ENCODE data around the gene BACE2.

The BACE2 gene

DNA sequence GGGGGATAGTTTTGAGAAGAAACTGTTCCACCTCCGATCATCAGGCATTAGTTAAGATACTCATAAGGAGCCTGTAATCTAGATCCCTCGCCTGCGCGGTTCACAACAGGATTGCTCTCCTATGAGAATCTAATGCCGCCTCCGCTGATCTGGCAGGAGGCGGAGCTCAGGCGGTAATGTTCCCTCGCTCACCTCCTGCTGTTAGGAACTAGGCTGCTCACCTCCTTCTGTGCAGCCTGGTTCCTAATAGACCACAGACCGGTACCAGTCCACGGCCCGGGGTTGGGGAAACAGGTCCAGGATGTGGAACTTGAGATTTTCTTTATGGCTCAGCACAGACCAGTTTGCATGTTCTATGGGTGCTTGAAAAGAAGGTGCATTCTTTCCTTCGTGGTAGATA lies 121.5 kb downstream of the BACE2 start:
- DNase-seq (ENCODE audit: low spot score), result no peak
- POLR2A ChIA-PET (ENCODE audit: low non-redundant PET), result interaction anchor here (0.5 kb wide), 1 partner anchor 14 kb away, joined by 4 read pairs; no protein-coding TSS in a partner anchor
- TF ChIP-seq CTCF (conservative IDR thresholded peaks at IDR 0.05; ENCODE audit: low read depth), result no peak
- CTCF ChIA-PET, result interaction anchor here (0.6 kb wide), 1 partner anchor 57 kb away, joined by 4 read pairs; no protein-coding TSS in a partner anchor
- H3K27ac ChIP-seq, result no peak overlapping the region

- DNase-seq (ENCODE audit: low spot score), result no peak
- H3K27ac ChIP-seq, result no peak overlapping the region
- CTCF ChIA-PET, result no interaction called here
- TF ChIP-seq CTCF (conservative IDR thresholded peaks at IDR 0.05; ENCODE audit: low read depth), result no peak
- POLR2A ChIA-PET (ENCODE audit: low non-redundant PET), result no interaction called here
Measured at GRCh38 chr21:41290106-41290799, 122.3 kb downstream of the BACE2 start.

GRCh38 chr21:41294548-41295231 lies 126.7 kb downstream of the BACE2 start:
- CTCF ChIA-PET, result interaction anchor here (0.6 to 1.4 kb wide), 2 partner anchors 11 to 257 kb away, joined by 3 to 7 read pairs; no protein-coding TSS in a partner anchor
- POLR2A ChIA-PET (ENCODE audit: low non-redundant PET), result no interaction called here
- H3K27ac ChIP-seq, result no peak overlapping the region
- no peak for DNase-seq (ENCODE audit: low spot score)
- TF ChIP-seq CTCF (conservative IDR thresholded peaks at IDR 0.05; ENCODE audit: low read depth), result no peak

DNA sequence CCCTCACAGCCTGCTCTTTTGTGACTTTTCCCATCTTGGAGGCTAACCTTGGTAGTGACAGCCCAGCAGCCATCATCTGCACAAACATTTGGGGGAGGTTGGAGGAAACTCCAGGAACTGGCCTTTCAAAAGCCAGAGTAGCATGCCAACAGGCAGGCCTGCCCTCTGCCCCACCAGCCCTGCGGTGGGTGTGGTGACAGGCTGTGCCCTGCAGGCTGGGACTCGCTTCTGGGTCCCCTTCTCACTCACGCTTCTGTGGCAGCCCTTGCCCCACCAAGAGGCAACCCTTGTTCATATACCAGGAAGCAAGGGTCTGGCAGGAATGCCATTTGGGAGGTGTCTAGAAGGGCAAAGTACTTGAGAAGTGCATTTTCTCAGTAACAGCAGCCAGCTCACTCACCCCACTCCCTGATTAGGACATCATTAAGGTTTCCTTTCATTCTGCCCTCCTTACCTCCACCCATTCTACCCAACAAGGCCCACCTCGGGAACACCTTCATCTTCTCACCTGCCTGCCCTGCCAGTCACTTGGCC lies 127.8 kb downstream of the BACE2 start:
- ChIA-PET CTCF (no interaction called here), POLR2A (ENCODE audit: low non-redundant PET) (no interaction called here)
- TF ChIP-seq CTCF (conservative IDR thresholded peaks at IDR 0.05; ENCODE audit: low read depth), result no peak
- DNase-seq (ENCODE audit: low spot score), result no peak
- no peak overlapping the region for H3K27ac ChIP-seq

GRCh38 chr21:41302976-41303375 lies 135.0 kb downstream of the BACE2 start:
- no peak for TF ChIP-seq CTCF (conservative IDR thresholded peaks at IDR 0.05; ENCODE audit: low read depth)
- ChIA-PET POLR2A (ENCODE audit: low non-redundant PET) (no interaction called here), CTCF (interaction anchor here (0.7 kb wide), 1 partner anchor 17 kb away, joined by 3 read pairs; no protein-coding TSS in a partner anchor)
- no peak for DNase-seq (ENCODE audit: low spot score)
- no peak overlapping the region for H3K27ac ChIP-seq

DNA sequence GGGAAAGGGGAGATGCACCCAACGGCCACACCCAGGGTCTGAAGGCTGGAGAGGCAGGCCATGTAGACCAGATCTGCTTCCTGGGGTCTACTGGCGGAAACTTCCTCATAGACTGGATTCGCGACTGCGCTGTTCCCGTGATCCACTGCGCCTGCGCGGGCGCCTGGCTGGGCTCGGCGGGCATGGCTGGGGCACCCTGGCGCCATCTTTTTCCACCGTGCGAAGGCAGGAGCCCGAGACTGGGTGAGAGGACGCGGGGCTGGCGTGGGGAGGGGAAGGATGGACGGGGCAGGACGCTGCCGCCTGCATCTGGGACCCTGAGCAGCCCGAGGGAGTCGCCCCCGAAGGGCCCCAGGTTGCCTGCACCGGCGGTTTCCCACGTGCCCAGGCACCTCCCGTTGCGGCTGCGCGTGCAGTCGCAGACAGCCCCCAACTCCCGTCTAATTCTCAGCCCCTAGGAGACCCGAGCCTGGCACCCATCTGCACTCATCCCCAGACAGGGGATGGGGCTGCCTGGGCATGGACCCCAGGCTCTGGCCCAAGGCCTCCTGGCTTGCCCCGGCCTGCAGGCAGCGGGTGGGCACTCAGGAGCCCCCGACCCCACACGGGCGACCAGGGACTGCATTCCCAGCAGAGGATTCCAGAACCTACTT lies 136.2 kb downstream of the BACE2 start:
- DNase-seq (ENCODE audit: low spot score), result no peak
- H3K27ac ChIP-seq, result no peak overlapping the region
- ChIA-PET CTCF (no interaction called here), POLR2A (ENCODE audit: low non-redundant PET) (no interaction called here)
- TF ChIP-seq CTCF (conservative IDR thresholded peaks at IDR 0.05; ENCODE audit: low read depth), result no peak

Data from RWPE1 (cell line).